Measurements from ENCODE around the gene IER2. TPM values are rescaled to one million over a fixed set of nuclear protein-coding genes. Genes with fewer than 3 reads are reported as not detected.

The IER2 gene
- total and polyA plus RNA-seq, 9 of the 15 experiments (the other 6 are each of a cell fraction or from before 2014, with no cell fraction given): 4.5 to 205 (median 23.7) TPM

GRCh38 chr19:13154911-13155471 is 4.8 kb downstream of the IER2 start (continued):
- TF ChIP-seq MTA1 (IDR thresholded peaks at IDR 0.05; ENCODE audit: borderline replicate concordance) (no peak), ETV5 (CRISPR knock-in tag; IDR thresholded peaks at IDR 0.05; ENCODE audit: low read depth) (no peak; the same call in 1 of the 2 replicates), HDAC1 (IDR thresholded peaks at IDR 0.05) (peak in 1 of 2 experiments; percentile 59; a peak in 1 of 4 replicates), ZNF695 (CRISPR knock-in tag; IDR thresholded peaks at IDR 0.05) (0 out of 2 replicates have a peak, but pooled peaks have one; percentile 26), ZBTB7A (IDR thresholded peaks at IDR 0.05; ENCODE audit: borderline replicate concordance, control insufficient read depth, low read depth, low read length) (peak; percentile 44; the same call in 1 of the 2 replicates), STAT5A (IDR thresholded peaks at IDR 0.05; ENCODE audit: borderline replicate concordance, low read length) (no peak; the same call in 1 of the 2 replicates), CAMTA2 (CRISPR knock-in tag; conservative IDR thresholded peaks at IDR 0.05) (no peak), DPF2 (IDR thresholded peaks at IDR 0.05) (peak; percentile 22; the same call in 1 of the 2 replicates), HDAC8 (tag; IDR thresholded peaks at IDR 0.05) (no peak), ELK1 (CRISPR knock-in tag; IDR thresholded peaks at IDR 0.05) (no peak), EZH2 (IDR thresholded peaks at IDR 0.05; ENCODE audit: borderline replicate concordance, low read depth, low read length) (no peak), ZNF224 (CRISPR knock-in tag; IDR thresholded peaks at IDR 0.05) (no peak), TEAD1 (CRISPR knock-in tag; IDR thresholded peaks at IDR 0.05) (0 out of 4 replicates have a peak, but pooled peaks have one; percentile 3 to 10), PTTG1 (tag; IDR thresholded peaks at IDR 0.05; ENCODE audit: low read depth) (no peak), MCM5 (IDR thresholded peaks at IDR 0.05; ENCODE audit: low read depth) (no peak), U2AF1 (optimal IDR thresholded peaks at IDR 0.05; ENCODE audit: low read depth, low read length) (no peak), ZNF764 (CRISPR knock-in tag; IDR thresholded peaks at IDR 0.05; ENCODE audit: low read depth) (no peak), SNAPC5 (CRISPR knock-in tag; IDR thresholded peaks at IDR 0.05) (no peak), THRAP3 (IDR thresholded peaks at IDR 0.05; ENCODE audit: borderline replicate concordance) (no peak), RERE (CRISPR knock-in tag; IDR thresholded peaks at IDR 0.05; ENCODE audit: borderline replicate concordance) (no peak; the same call in 1 of the 2 replicates), CREM (IDR thresholded peaks at IDR 0.05; ENCODE audit: low read depth) (no peak)
